Right lobe of liver (tissue), 4 donors: ENCODE measurements around the gene CPNE4.

ENCODE experiments used
- POLR2A ChIP-seq: fragments of 450-650 bp; IDR thresholded peaks from one replicate; pipeline ENCODE4 v1.6.1; 2017; ENCODE audit warnings: antibody characterized with exemption, mild to moderate bottlenecking
- TF ChIP-seq, protein P1 (sequence below), 4 donors: fragments of 200-600 bp in 3 of 4; fragments of 450-650 bp in 1 of 4; IDR thresholded peaks; one replicate each; pipeline versions ENCODE4 v1.5.1 to v1.8.0; 2016 to 2022; ENCODE audit warnings: antibody characterized with exemption in 4 of 4, mild to moderate bottlenecking in 2 of 4
- donor health status: DM: no; HTN: no; CAD: no.
- donor health status: DM: no; HTN: no; CAD: no.
- donor health status: DM: no; HTN: yes; CAD: no.

DNA sequence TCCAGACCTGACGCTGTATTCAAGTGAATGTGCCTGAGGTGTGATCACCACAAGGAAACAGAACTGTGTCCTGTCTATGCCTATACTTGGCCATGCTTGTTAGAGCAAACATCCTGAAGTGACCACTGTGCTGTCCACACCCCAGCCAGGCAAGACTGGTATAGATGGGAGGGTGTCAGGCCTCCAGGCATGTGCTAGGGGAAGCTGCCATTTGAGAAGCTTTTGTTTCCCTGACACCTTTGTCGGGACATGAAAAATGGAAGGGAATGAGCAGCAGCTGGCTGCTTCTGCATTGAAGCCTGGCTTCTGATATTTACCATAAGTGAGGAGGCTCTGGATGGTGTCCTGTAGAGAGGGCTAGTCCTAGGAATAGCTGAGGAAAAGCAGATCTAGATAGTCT lies 106.2 kb downstream of the CPNE4 start:
- TF ChIP-seq, protein P1, sequence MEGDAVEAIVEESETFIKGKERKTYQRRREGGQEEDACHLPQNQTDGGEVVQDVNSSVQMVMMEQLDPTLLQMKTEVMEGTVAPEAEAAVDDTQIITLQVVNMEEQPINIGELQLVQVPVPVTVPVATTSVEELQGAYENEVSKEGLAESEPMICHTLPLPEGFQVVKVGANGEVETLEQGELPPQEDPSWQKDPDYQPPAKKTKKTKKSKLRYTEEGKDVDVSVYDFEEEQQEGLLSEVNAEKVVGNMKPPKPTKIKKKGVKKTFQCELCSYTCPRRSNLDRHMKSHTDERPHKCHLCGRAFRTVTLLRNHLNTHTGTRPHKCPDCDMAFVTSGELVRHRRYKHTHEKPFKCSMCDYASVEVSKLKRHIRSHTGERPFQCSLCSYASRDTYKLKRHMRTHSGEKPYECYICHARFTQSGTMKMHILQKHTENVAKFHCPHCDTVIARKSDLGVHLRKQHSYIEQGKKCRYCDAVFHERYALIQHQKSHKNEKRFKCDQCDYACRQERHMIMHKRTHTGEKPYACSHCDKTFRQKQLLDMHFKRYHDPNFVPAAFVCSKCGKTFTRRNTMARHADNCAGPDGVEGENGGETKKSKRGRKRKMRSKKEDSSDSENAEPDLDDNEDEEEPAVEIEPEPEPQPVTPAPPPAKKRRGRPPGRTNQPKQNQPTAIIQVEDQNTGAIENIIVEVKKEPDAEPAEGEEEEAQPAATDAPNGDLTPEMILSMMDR (IDR thresholded peaks at IDR 0.05) = no peak
- no peak for TF ChIP-seq POLR2A
